HEK293 (cell line): ENCODE measurements around the gene COPRS.

Source experiments
- CTCF ChIA-PET: fragments of 350-600 bp; formaldehyde crosslinking; extraction: SDS; loops from one replicate; lab custom pipeline; 2021; ENCODE audit warnings: antibody characterized with exemption; lab: Yijun Ruan, JAX
- POLR2A ChIA-PET: fragments of 300-600 bp; formaldehyde crosslinking; extraction: SDS; loops from one replicate; lab custom pipeline; 2020; ENCODE audit warnings: antibody characterized with exemption, inconsistent platforms; lab: Yijun Ruan, JAX
- H3K27ac ChIP-seq: fragments of 200-500 bp; sonication (Bioruptor generic); 2 replicates; pipeline ENCODE4 v1.5.1; 2014; ENCODE audit warnings: low read depth, low read length, control low read depth, inconsistent platforms; ENCODE audit errors: extremely low read depth
- H3K36me3 ChIP-seq, 2 experiments: fragments of 200-500 bp in 1 of 2; sonication (Bioruptor generic) in 1 of 2; 1 replicate in 1 of 2; 2 replicates in 1 of 2; pipeline ENCODE4 v1.5.1; 2014 to 2017; ENCODE audit warnings: inconsistent platforms in 2 of 2, low read length in 2 of 2; ENCODE audit not compliant: control insufficient read depth in 2 of 2, insufficient read depth in 1 of 2
- H3K4me1 ChIP-seq: fragments of 200-500 bp; sonication (Bioruptor generic); 2 replicates; pipeline ENCODE4 v1.5.1; 2014; ENCODE audit warnings: mild to moderate bottlenecking, low read length, inconsistent platforms; ENCODE audit not compliant: control insufficient read depth, insufficient read depth
- H3K4me3 ChIP-seq: 2 replicates; pipeline ENCODE4 v1.5.1; 2011; ENCODE audit warnings: low read depth, mild to moderate bottlenecking, control low read depth, low read length, moderate library complexity
- H3K9me3 ChIP-seq: fragments of 200-500 bp; sonication (Bioruptor generic); 2 replicates; pipeline ENCODE4 v1.5.1; 2014; ENCODE audit warnings: low read depth, low read length, inconsistent platforms; ENCODE audit not compliant: control insufficient read depth, insufficient read depth
- AEBP2 ChIP-seq: fragments of 450-650 bp; formaldehyde crosslinking; IDR thresholded peaks from 2 replicates; pipeline ENCODE4 v1.5.1; 2016; ENCODE audit warnings: missing biosample characterization, missing genetic modification characterization, borderline replicate concordance
- KLF9 ChIP-seq: fragments of 450-650 bp; formaldehyde crosslinking; IDR thresholded peaks from 2 replicates; pipeline ENCODE4 v1.5.1; 2016; ENCODE audit warnings: missing biosample characterization, missing genetic modification characterization, low read depth
- YY2 ChIP-seq: fragments of 450-650 bp; formaldehyde crosslinking; IDR thresholded peaks from 2 replicates; pipeline ENCODE4 v1.5.1; 2016; ENCODE audit warnings: missing biosample characterization, missing genetic modification characterization
- ZBTB1 ChIP-seq: fragments of 450-650 bp; formaldehyde crosslinking; IDR thresholded peaks from 2 replicates; pipeline ENCODE4 v1.5.1; 2016; ENCODE audit warnings: missing biosample characterization, missing genetic modification characterization
- ZBTB48 ChIP-seq: fragments of 450-650 bp; formaldehyde crosslinking; IDR thresholded peaks from 2 replicates; pipeline ENCODE4 v1.5.1; 2016; ENCODE audit warnings: missing biosample characterization, missing genetic modification characterization
- ZBTB49 ChIP-seq: fragments of 450-650 bp; formaldehyde crosslinking; IDR thresholded peaks from 2 replicates; pipeline ENCODE4 v1.5.1; 2016; ENCODE audit warnings: missing biosample characterization, missing genetic modification characterization, low read depth
- ZBTB8A ChIP-seq: fragments of 450-650 bp; formaldehyde crosslinking; IDR thresholded peaks from 2 replicates; pipeline ENCODE4 v1.5.1; 2016; ENCODE audit warnings: missing biosample characterization, missing genetic modification characterization
- ZNF16 ChIP-seq: fragments of 450-650 bp; formaldehyde crosslinking; IDR thresholded peaks from 2 replicates; pipeline ENCODE4 v1.5.1; 2016; ENCODE audit warnings: low read depth, missing biosample characterization, missing genetic modification characterization
- ZNF350 ChIP-seq: fragments of 450-650 bp; formaldehyde crosslinking; IDR thresholded peaks from 2 replicates; pipeline ENCODE4 v1.5.0; 2017; ENCODE audit warnings: missing biosample characterization, mild to moderate bottlenecking, missing genetic modification characterization
- ZNF426 ChIP-seq: fragments of 450-650 bp; formaldehyde crosslinking; IDR thresholded peaks from 2 replicates; pipeline ENCODE4 v1.5.1; 2017; ENCODE audit warnings: missing biosample characterization, missing genetic modification characterization, mild to moderate bottlenecking, inconsistent platforms, moderate library complexity
- ZNF514 ChIP-seq: fragments of 450-650 bp; formaldehyde crosslinking; IDR thresholded peaks from 2 replicates; pipeline ENCODE4 v1.5.1; 2016; ENCODE audit warnings: missing biosample characterization, missing genetic modification characterization
- ZNF585B ChIP-seq: fragments of 450-650 bp; formaldehyde crosslinking; IDR thresholded peaks from 2 replicates; pipeline ENCODE4 v1.5.1; 2016; ENCODE audit warnings: missing biosample characterization, missing genetic modification characterization
- ZNF707 ChIP-seq: fragments of 450-650 bp; formaldehyde crosslinking; IDR thresholded peaks from 2 replicates; pipeline ENCODE4 v1.5.1; 2016; ENCODE audit warnings: missing biosample characterization, missing genetic modification characterization
- ZSCAN23 ChIP-seq: fragments of 450-650 bp; formaldehyde crosslinking; IDR thresholded peaks from 2 replicates; pipeline ENCODE4 v1.5.1; 2016; ENCODE audit warnings: missing biosample characterization, missing genetic modification characterization
- ZSCAN30 ChIP-seq: fragments of 450-650 bp; IDR thresholded peaks from 2 replicates; pipeline ENCODE4 v1.5.1; 2018; ENCODE audit warnings: missing biosample characterization, mild to moderate bottlenecking, missing genetic modification characterization, moderate library complexity
- TF ChIP-seq, protein P1 (sequence below): fragments of 450-650 bp; formaldehyde crosslinking; IDR thresholded peaks from 2 replicates; pipeline ENCODE4 v1.5.1; 2016; ENCODE audit warnings: missing biosample characterization, missing genetic modification characterization

COPRS gene

GRCh38 chr17:31900877-31901276 lies 41.8 kb upstream of the COPRS start:
- CTCF ChIA-PET: interaction anchor here (0.5 to 4.0 kb wide), 15 partner anchors 11 to 995 kb away, joined by 3 to 25 read pairs (median 3); no protein-coding TSS in a partner anchor
- peaks cover 40 to 43% of the 10 kb centered on the region in 2 experiments for H3K36me3 ChIP-seq
- POLR2A ChIA-PET: interaction anchor here (0.6 to 1.5 kb wide), 10 partner anchors 10 to 415 kb away, joined by 3 to 11 read pairs (median 6); partner anchors contain the start of genes COPRS and SUZ12
- TF ChIP-seq ZBTB48 (peak; percentile 96), ZNF514 (tag by site-specific recombination) (no peak), ZBTB49 (no peak), ZNF350 (tag by site-specific recombination) (no peak), ZNF707 (tag by site-specific recombination) (no peak), ZNF426 (tag by site-specific recombination) (no peak), ZNF16 (tag by site-specific recombination) (no peak)
- TF ChIP-seq, all 188 proteins: peak for 1
- H3K9me3 ChIP-seq: no peaks in the 10 kb centered on the region
- no peaks in the 10 kb centered on the region; the same call in none of the 2 replicates for H3K4me1 ChIP-seq
- H3K27ac ChIP-seq: peak overlapping the region; percentile 80
- H3K4me3 ChIP-seq: peak overlapping the region; percentile 94

- no peak for TF ChIP-seq KLF9 (tag by site-specific recombination)
- TF ChIP-seq ZBTB1: no peak
- TF ChIP-seq ZNF350 (tag by site-specific recombination): no peak
- Histone ChIP-seq H3K9me3 (no peaks in the 10 kb centered on the region), H3K36me3 (peaks cover 96% of the 10 kb centered on the region in 2 experiments), H3K4me1 (no peaks in the 10 kb centered on the region), H3K27ac (no peak overlapping the region), H3K4me3 (no peak overlapping the region)
- POLR2A ChIA-PET: interaction anchor here (1.9 kb wide), 1 partner anchor 13 kb away, joined by 11 read pairs; the partner anchor contains the start of gene UTP6
- CTCF ChIA-PET: interaction anchor here (0.6 to 1.0 kb wide), 2 partner anchors 12 to 47 kb away, joined by 3 to 4 read pairs; no protein-coding TSS in a partner anchor
Observed at GRCh38 chr17:31888124-31888523, 29.1 kb upstream of the COPRS start.

GRCh38 chr17:31882571-31882970 lies 23.5 kb upstream of the COPRS start:
- no peaks in the 10 kb centered on the region for H3K4me1 ChIP-seq
- H3K27ac ChIP-seq: no peak overlapping the region
- no peaks in the 10 kb centered on the region for H3K9me3 ChIP-seq
- POLR2A ChIA-PET: interaction anchor here (0.7 kb wide), 1 partner anchor 26 kb away, joined by 5 read pairs; no protein-coding TSS in a partner anchor
- no peak overlapping the region for H3K4me3 ChIP-seq
- CTCF ChIA-PET: interaction anchor here (0.7 to 1.4 kb wide), 2 partner anchors 9 to 19 kb away, joined by 3 to 4 read pairs; partner anchors contain the start of gene UTP6
- peaks cover 91 to 96% of the 10 kb centered on the region in 2 experiments for H3K36me3 ChIP-seq
- no peak for TF ChIP-seq ZSCAN23 (tag by site-specific recombination)
- no peak for TF ChIP-seq ZBTB8A
- TF ChIP-seq ZNF585B (tag by site-specific recombination): no peak
- TF ChIP-seq YY2 (tag by site-specific recombination): no peak
- no peak for TF ChIP-seq ZSCAN30 (tag by site-specific recombination)
- TF ChIP-seq, protein P1, sequence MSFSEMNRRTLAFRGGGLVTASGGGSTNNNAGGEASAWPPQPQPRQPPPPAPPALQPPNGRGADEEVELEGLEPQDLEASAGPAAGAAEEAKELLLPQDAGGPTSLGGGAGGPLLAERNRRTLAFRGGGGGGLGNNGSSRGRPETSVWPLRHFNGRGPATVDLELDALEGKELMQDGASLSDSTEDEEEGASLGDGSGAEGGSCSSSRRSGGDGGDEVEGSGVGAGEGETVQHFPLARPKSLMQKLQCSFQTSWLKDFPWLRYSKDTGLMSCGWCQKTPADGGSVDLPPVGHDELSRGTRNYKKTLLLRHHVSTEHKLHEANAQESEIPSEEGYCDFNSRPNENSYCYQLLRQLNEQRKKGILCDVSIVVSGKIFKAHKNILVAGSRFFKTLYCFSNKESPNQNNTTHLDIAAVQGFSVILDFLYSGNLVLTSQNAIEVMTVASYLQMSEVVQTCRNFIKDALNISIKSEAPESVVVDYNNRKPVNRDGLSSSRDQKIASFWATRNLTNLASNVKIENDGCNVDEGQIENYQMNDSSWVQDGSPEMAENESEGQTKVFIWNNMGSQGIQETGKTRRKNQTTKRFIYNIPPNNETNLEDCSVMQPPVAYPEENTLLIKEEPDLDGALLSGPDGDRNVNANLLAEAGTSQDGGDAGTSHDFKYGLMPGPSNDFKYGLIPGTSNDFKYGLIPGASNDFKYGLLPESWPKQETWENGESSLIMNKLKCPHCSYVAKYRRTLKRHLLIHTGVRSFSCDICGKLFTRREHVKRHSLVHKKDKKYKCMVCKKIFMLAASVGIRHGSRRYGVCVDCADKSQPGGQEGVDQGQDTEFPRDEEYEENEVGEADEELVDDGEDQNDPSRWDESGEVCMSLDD (tag by site-specific recombination): no peak
- no peak for TF ChIP-seq AEBP2
